Testis (tissue), 3 donors: ENCODE data around the gene CD300LF. TPM values are rescaled to one million over a fixed set of nuclear protein-coding genes. Genes with fewer than 3 reads are reported as not detected.

Experiments used
- DNase-seq: peaks from one replicate; pipeline ENCODE4 v3.0.0-alpha.2; 2019
- H3K27ac ChIP-seq, 2 donors: fragments of 200-600 bp; sonication (generic); one replicate each; pipeline ENCODE4 v1.5.1; 2019
- H3K27me3 ChIP-seq: fragments of 200-600 bp; sonication (generic); one replicate; pipeline ENCODE4 v1.5.1; 2019
- H3K36me3 ChIP-seq: fragments of 200-600 bp; sonication (generic); one replicate; pipeline ENCODE4 v1.5.1; 2017; ENCODE audit warnings: low read depth; ENCODE audit errors: missing control alignments
- H3K4me1 ChIP-seq: fragments of 200-600 bp; sonication (generic); one replicate; pipeline ENCODE4 v1.5.1; 2019
- H3K4me3 ChIP-seq, 2 donors: fragments of 200-600 bp; sonication (generic); one replicate each; pipeline ENCODE4 v1.5.1; 2017 to 2019
- H3K9me3 ChIP-seq: fragments of 200-600 bp; sonication (generic); one replicate; pipeline ENCODE4 v1.5.1; 2017
- CTCF ChIP-seq, 3 experiments: fragments of 450-650 bp in 2 of 3; fragments of 200-600 bp in 1 of 3; sonication (generic) in 1 of 3; IDR thresholded peaks; one replicate each; pipeline ENCODE4 v1.5.1; 2016 to 2019; ENCODE audit warnings: antibody characterized with exemption in 3 of 3, mild to moderate bottlenecking in 2 of 3, moderate library complexity in 1 of 3
- POLR2A ChIP-seq: fragments of 450-650 bp; IDR thresholded peaks from one replicate; pipeline ENCODE4 v1.6.1; 2017; ENCODE audit warnings: antibody characterized with exemption, mild to moderate bottlenecking, moderate library complexity
- WGBS, 2 donors: methylation state at CpG; one replicate each; pipeline ENCODE4 v1.1.5; 2018; 5-methylcytosine and 5-hydroxymethylcytosine counted together
- intact Hi-C: fragments of 100-400 bp; cut with DNase I; formaldehyde crosslinking; loops from one replicate; pipeline ENCODE4 v1.15.1; 2023; ENCODE audit warnings: low total_unique reads
- polyA plus RNA-seq: library from polyadenylated mRNA; stranded (reverse); fragments of 350-450 nt; fragmentation: Illumina TruSeq; extraction: RNeasy Lipid Tissue Mini Kit (QIAGEN cat#74804); gene quantifications from one replicate; pipeline ENCODE4 v1.2.3, GENCODE V29; 2014; ENCODE audit warnings: low read depth, low replicate concordance; ENCODE audit not compliant: insufficient read depth
- total RNA-seq, 2 donors: library from RNA; depleted of rRNA; stranded (reverse); fragments of >200 nt; gene quantifications; one replicate each; pipeline ENCODE4 v1.2.3, GENCODE V29; 2016

CD300LF gene
- total and polyA plus RNA-seq, 3 donors from 2014 or later = 0.43 to 1.1 (median 0.79) TPM

- WGBS, 2 donors = 83% methylated on average over 15 of the region's 15 CpGs
- no peaks in the 10 kb centered on the region for H3K4me1 ChIP-seq
Measured at GRCh38 chr17:74729866-74730265, 17.1 kb upstream of the CD300LF start.

GRCh38 chr17:74729368-74729767 is 16.6 kb upstream of the CD300LF start:
- no peak overlapping the region for H3K4me3 ChIP-seq
- H3K27me3 ChIP-seq = no peaks in the 10 kb centered on the region
- no peaks in the 10 kb centered on the region for H3K9me3 ChIP-seq
- TF ChIP-seq CTCF (IDR thresholded peaks at IDR 0.05) (no peak), POLR2A (no peak)
- 94 to 100% methylated on average over 1 to 5 of the region's 5 CpGs for WGBS, 2 donors
- intact Hi-C loops = no loop called here
- H3K36me3 ChIP-seq = no peaks in the 10 kb centered on the region
- no peak overlapping the region for H3K27ac ChIP-seq
- H3K4me1 ChIP-seq = no peaks in the 10 kb centered on the region
- DNase-seq = no peak

More at GRCh38 chr17:74729866-74730265, 17.1 kb upstream of the CD300LF start:
- intact Hi-C loops = no loop called here
- Histone ChIP-seq H3K4me3 (no peak overlapping the region), H3K27ac (no peak overlapping the region), H3K36me3 (no peaks in the 10 kb centered on the region), H3K27me3 (no peaks in the 10 kb centered on the region), H3K9me3 (no peaks in the 10 kb centered on the region)
- DNase-seq = no peak
- no peak for TF ChIP-seq POLR2A
- TF ChIP-seq CTCF (IDR thresholded peaks at IDR 0.05) = no peak

GRCh38 chr17:74728702-74729075 is 16.0 kb upstream of the CD300LF start:
- no peaks in the 10 kb centered on the region for H3K27me3 ChIP-seq
- 94% methylated on average over 3 of the region's 3 CpGs for WGBS, 2 donors
- H3K9me3 ChIP-seq = no peaks in the 10 kb centered on the region
- no peak overlapping the region for H3K4me3 ChIP-seq
- no peak overlapping the region for H3K27ac ChIP-seq
- no peaks in the 10 kb centered on the region for H3K4me1 ChIP-seq
- intact Hi-C loops = no loop called here
- no peaks in the 10 kb centered on the region for H3K36me3 ChIP-seq
- TF ChIP-seq CTCF (IDR thresholded peaks at IDR 0.05) = no peak
- no peak for TF ChIP-seq POLR2A
- no peak for DNase-seq

GRCh38 chr17:74728033-74728701 is 15.4 kb upstream of the CD300LF start:
- Histone ChIP-seq H3K9me3 (no peaks in the 10 kb centered on the region), H3K4me3 (no peak overlapping the region), H3K36me3 (no peaks in the 10 kb centered on the region), H3K4me1 (no peaks in the 10 kb centered on the region), H3K27ac (no peak overlapping the region), H3K27me3 (no peaks in the 10 kb centered on the region)
- WGBS, 2 donors = 78 to 84% methylated on average over 3 of the region's 3 CpGs
- intact Hi-C loops = no loop called here
- no peak for DNase-seq
- TF ChIP-seq POLR2A (no peak), CTCF (IDR thresholded peaks at IDR 0.05) (no peak)

- intact Hi-C loops = no loop called here
- no peak for TF ChIP-seq CTCF (IDR thresholded peaks at IDR 0.05)
- TF ChIP-seq POLR2A = no peak
- Histone ChIP-seq H3K9me3 (no peaks in the 10 kb centered on the region), H3K27ac (no peak overlapping the region), H3K4me3 (no peak overlapping the region), H3K4me1 (no peaks in the 10 kb centered on the region), H3K27me3 (no peaks in the 10 kb centered on the region), H3K36me3 (no peaks in the 10 kb centered on the region)
- WGBS, 2 donors = 88 to 92% methylated on average over 3 of the region's 3 CpGs
- DNase-seq = no peak
Measured at GRCh38 chr17:74725111-74725510, 12.4 kb upstream of the CD300LF start.
